ENCODE results near the gene SOCS7. TPM values are rescaled to one million over a fixed set of nuclear protein-coding genes. Genes with fewer than 3 reads are reported as not detected.

The SOCS7 gene
- total and polyA plus RNA-seq, 2 donors (not counting 1 experiment from before 2014, with no cell fraction given): 4.8 to 9.4 TPM

- no peak overlapping the region for H3K27ac ChIP-seq (ENCODE audit: insufficient read depth, low read length)
- no peak overlapping the region for H2AFZ ChIP-seq (ENCODE audit: low read length)
- H3K4me3 ChIP-seq (replicated peaks in 1 of 4; ENCODE audit: control extremely low read depth in 1 of 4, insufficient read depth in 1 of 4, low read depth in 3 of 4, low read length in 4 of 4): no peak overlapping the region
- no peaks in the 10 kb centered on the region for H4K20me1 ChIP-seq (ENCODE audit: control insufficient read depth, extremely low read depth, insufficient read depth, low read length)
- H3K9me3 ChIP-seq (ENCODE audit: control insufficient read depth, insufficient read depth, low read depth, low read length): no peaks in the 10 kb centered on the region
- no peak for TF ChIP-seq EZH2 (IDR thresholded peaks at IDR 0.05; ENCODE audit: low read length, missing control alignments)
- TF ChIP-seq CTCF (conservative IDR thresholded peaks at IDR 0.05 in 1 of 2, IDR thresholded peaks at IDR 0.05 in 1 of 2; ENCODE audit: low read depth in 1 of 2, low read length in 2 of 2): no peak
- no peak overlapping the region for H3K9ac ChIP-seq (ENCODE audit: insufficient read depth, low read length)
- H3K4me2 ChIP-seq (ENCODE audit: extremely low read depth, insufficient read depth, low read length): peak overlapping the region; percentile 44
- H3K36me3 ChIP-seq (ENCODE audit: control insufficient read depth, insufficient read depth, low read length): peaks cover 7% of the 10 kb centered on the region
- H3K79me2 ChIP-seq (ENCODE audit: control insufficient read depth, insufficient read depth, low read length): peaks cover 57% of the 10 kb centered on the region
- DNase-seq (ENCODE audit: low read depth in 2 of 2): no peak
- H3K27me3 ChIP-seq (ENCODE audit: control insufficient read depth, insufficient read depth, low read length): no peaks in the 10 kb centered on the region
- peaks cover 20% of the 10 kb centered on the region for H3K4me1 ChIP-seq (ENCODE audit: control insufficient read depth, extremely low read depth, insufficient read depth, low read length)
Measured at GRCh38 chr17:38431346-38432145, 79.9 kb downstream of the SOCS7 start.

- Histone ChIP-seq H4K20me1 (ENCODE audit: control insufficient read depth, extremely low read depth, insufficient read depth, low read length) (no peaks in the 10 kb centered on the region), H3K27ac (ENCODE audit: insufficient read depth, low read length) (no peak overlapping the region), H3K4me1 (ENCODE audit: control insufficient read depth, extremely low read depth, insufficient read depth, low read length) (peaks cover 11% of the 10 kb centered on the region), H2AFZ (ENCODE audit: low read length) (no peak overlapping the region), H3K4me3 (replicated peaks in 1 of 4; ENCODE audit: control extremely low read depth in 1 of 4, insufficient read depth in 1 of 4, low read depth in 3 of 4, low read length in 4 of 4) (no peak overlapping the region), H3K27me3 (ENCODE audit: control insufficient read depth, insufficient read depth, low read length) (no peaks in the 10 kb centered on the region), H3K9me3 (ENCODE audit: control insufficient read depth, insufficient read depth, low read depth, low read length) (no peaks in the 10 kb centered on the region), H3K9ac (ENCODE audit: insufficient read depth, low read length) (no peak overlapping the region), H3K4me2 (ENCODE audit: extremely low read depth, insufficient read depth, low read length) (no peak overlapping the region), H3K36me3 (ENCODE audit: control insufficient read depth, insufficient read depth, low read length) (peaks cover 7% of the 10 kb centered on the region), H3K79me2 (ENCODE audit: control insufficient read depth, insufficient read depth, low read length) (peaks cover 58% of the 10 kb centered on the region)
- TF ChIP-seq CTCF (conservative IDR thresholded peaks at IDR 0.05 in 1 of 2, IDR thresholded peaks at IDR 0.05 in 1 of 2; ENCODE audit: low read depth in 1 of 2, low read length in 2 of 2): no peak
- TF ChIP-seq EZH2 (IDR thresholded peaks at IDR 0.05; ENCODE audit: low read length, missing control alignments): no peak
- no peak for DNase-seq (ENCODE audit: low read depth in 2 of 2)
Measured at GRCh38 chr17:38434178-38434665, 82.6 kb downstream of the SOCS7 start.

GRCh38 chr17:38435795-38436194 is 84.2 kb downstream of the SOCS7 start:
- Histone ChIP-seq H2AFZ (ENCODE audit: low read length) (no peak overlapping the region), H3K27ac (ENCODE audit: insufficient read depth, low read length) (no peak overlapping the region), H3K9ac (ENCODE audit: insufficient read depth, low read length) (no peak overlapping the region), H3K4me1 (ENCODE audit: control insufficient read depth, extremely low read depth, insufficient read depth, low read length) (peaks cover 4% of the 10 kb centered on the region), H3K27me3 (ENCODE audit: control insufficient read depth, insufficient read depth, low read length) (no peaks in the 10 kb centered on the region), H4K20me1 (ENCODE audit: control insufficient read depth, extremely low read depth, insufficient read depth, low read length) (no peaks in the 10 kb centered on the region), H3K4me3 (replicated peaks in 1 of 4; ENCODE audit: control extremely low read depth in 1 of 4, insufficient read depth in 1 of 4, low read depth in 3 of 4, low read length in 4 of 4) (no peak overlapping the region), H3K4me2 (ENCODE audit: extremely low read depth, insufficient read depth, low read length) (no peak overlapping the region), H3K9me3 (ENCODE audit: control insufficient read depth, insufficient read depth, low read depth, low read length) (no peaks in the 10 kb centered on the region), H3K36me3 (ENCODE audit: control insufficient read depth, insufficient read depth, low read length) (peaks cover 7% of the 10 kb centered on the region), H3K79me2 (ENCODE audit: control insufficient read depth, insufficient read depth, low read length) (peaks cover 44% of the 10 kb centered on the region)
- DNase-seq (ENCODE audit: low read depth in 2 of 2): no peak
- TF ChIP-seq CTCF (conservative IDR thresholded peaks at IDR 0.05 in 1 of 2, IDR thresholded peaks at IDR 0.05 in 1 of 2; ENCODE audit: low read depth in 1 of 2, low read length in 2 of 2) (no peak), EZH2 (IDR thresholded peaks at IDR 0.05; ENCODE audit: low read length, missing control alignments) (no peak)
